GM12801 (cell line): ENCODE measurements around the gene MTCL1.

Experiments used
- TF ChIP-seq, protein P1 (sequence below): IDR thresholded peaks from one replicate; pipeline ENCODE4 v1.5.1; 2011; ENCODE audit warnings: control low read depth; ENCODE audit not compliant: insufficient read length; ENCODE audit errors: extremely low read depth

The MTCL1 gene

DNA sequence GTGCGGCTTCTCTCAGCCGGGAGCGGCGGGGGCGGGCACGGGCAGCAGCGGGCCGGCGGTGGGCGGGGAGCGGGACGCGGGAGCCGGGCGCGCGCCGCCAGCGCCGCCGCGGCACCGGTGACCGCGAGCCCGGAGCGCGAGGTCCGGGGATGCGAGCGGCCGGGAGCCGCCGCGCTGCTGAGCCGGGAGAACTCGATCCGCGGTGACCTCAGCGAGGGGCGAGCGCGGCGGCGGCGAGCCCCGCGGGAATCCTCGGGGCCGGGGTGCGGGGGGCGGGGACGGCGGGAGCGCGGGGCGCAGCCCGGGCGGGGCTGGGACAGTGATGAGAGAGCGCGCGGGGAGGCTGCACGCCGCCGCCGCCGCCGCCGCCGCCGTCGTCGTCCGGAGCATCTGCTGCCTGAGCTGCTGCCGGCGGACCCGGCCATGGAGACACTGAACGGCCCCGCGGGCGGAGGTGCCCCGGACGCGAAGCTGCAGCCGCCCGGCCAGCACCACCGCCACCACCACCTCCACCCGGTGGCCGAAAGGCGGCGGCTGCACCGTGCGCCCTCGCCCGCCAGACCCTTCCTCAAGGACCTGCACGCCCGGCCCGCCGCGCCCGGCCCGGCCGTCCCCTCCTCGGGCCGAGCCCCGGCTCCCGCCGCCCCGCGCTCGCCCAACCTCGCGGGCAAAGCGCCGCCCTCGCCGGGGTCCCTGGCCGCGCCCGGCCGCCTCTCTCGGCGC lies at the start of gene MTCL1:
MTCL1 (plus strand) TSS at position 319 of the 723 bp plus-strand sequence; CDS start at position 424, 105 bp downstream.
- TF ChIP-seq, protein P1, sequence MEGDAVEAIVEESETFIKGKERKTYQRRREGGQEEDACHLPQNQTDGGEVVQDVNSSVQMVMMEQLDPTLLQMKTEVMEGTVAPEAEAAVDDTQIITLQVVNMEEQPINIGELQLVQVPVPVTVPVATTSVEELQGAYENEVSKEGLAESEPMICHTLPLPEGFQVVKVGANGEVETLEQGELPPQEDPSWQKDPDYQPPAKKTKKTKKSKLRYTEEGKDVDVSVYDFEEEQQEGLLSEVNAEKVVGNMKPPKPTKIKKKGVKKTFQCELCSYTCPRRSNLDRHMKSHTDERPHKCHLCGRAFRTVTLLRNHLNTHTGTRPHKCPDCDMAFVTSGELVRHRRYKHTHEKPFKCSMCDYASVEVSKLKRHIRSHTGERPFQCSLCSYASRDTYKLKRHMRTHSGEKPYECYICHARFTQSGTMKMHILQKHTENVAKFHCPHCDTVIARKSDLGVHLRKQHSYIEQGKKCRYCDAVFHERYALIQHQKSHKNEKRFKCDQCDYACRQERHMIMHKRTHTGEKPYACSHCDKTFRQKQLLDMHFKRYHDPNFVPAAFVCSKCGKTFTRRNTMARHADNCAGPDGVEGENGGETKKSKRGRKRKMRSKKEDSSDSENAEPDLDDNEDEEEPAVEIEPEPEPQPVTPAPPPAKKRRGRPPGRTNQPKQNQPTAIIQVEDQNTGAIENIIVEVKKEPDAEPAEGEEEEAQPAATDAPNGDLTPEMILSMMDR, result no peak

- TF ChIP-seq, protein P1, result no peak
Observed at GRCh38 chr18:8656232-8656631, 49.1 kb upstream of the MTCL1 start.

DNA sequence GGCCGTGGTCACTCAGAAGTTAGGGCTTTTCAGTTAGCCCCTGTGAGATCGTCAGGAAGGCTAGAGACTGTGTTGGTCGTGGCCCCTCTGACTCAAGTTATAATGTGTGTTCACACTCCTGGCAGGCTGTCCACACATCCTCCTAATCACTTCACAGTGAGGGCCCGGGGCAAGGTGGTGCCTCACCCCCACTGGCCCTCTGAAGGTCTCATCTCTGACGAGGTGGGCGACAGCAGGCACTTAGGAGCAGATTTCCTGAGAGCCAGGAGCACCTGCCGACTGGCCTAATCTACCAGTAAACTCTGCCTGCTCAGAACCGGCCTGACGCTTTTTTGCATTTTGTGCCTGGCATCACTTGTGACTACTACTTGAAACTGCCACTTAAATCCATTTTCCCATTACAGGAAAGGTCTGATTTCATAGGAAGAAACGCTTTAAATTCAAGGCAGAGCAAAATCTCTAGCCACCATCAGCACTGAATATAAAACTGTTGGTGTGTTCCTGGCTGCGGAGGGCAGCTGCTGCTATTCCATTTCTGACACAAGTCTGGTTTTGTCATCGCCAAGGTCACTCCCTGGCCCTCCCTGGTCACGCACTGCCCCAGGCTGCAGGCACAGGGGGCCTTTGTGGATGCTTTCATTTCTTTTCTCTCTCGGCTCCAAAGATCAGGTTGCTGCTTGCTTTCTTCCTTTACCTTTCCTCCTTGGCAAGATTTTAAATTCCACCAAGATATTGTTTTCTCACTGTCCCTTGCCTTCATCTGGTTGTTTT lies 48.1 kb upstream of the MTCL1 start:
- TF ChIP-seq, protein P1, result no peak

DNA sequence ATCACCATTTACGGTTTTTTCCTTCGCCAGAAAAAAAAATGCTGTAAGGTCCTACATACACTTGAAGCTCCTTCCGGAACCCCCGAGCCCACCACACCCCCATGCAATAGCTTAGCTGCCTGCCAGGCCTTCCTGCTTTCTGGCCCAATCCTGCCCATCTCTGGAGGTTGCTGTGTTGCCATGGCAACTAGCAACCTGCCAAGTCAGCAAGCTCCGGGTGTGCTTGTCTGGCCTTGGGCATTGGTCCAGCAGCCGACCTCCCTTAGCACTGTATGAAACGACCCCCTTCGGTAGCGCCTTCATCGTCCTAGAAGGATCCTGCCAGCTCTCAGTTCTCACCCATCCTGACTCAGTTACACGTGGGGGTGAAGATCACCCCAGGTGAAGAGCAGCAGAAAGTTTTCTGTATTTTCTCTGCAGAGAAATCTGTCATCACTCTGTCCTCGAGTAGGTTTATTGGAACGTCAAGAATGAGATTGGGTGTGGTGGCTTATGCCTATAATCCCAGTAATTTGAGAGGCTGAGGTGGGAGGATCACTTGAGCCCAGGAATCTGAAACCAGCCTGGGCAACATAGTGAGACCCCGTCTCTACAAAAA lies 47.4 kb upstream of the MTCL1 start:
- TF ChIP-seq, protein P1, result no peak

GRCh38 chr18:8658858-8659485 lies 46.4 kb upstream of the MTCL1 start:
- TF ChIP-seq, protein P1, result no peak

DNA sequence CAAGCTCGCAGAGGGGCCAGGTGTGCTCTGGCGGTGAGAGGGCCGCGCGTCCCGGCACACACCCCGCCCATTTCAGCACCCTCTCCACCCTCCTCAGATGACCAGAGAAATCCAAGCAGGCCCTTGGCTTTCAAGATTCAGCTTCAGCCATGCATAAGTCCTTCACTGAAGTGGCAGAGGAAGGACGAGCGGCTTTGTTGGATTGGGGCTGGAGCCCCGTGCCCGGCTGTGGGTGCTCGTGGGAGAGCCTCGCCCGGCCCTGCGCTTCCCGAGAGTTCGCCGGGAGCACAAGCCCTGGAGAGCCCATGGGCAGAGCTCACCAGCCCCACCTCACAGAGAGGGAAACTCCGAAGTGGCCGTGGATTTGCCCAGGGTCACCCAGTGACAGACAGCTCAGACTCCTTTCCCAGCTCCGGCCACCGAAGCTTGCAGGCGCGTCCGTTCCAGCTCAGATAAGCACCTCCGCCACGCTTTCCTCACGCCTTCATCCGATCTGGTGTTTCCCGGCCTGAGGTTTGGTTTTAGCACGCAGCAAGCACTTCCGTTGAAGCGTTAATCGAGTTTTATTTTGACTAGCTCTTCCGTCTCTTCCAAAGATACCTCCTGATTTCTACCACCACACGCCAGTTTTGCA lies 45.6 kb upstream of the MTCL1 start:
- TF ChIP-seq, protein P1, result no peak
